Bone marrow (tissue), 2 donors: Measurements from ENCODE around the gene PTPRR.
"Not testable (repeated sequence)": the region's sequence is repeated elsewhere in the genome, so short reads cannot be mapped to it uniquely, and the experiment has no call there.

Experiments used
- DNase-seq, 2 donors: peaks; one replicate each; lab custom pipeline; 2025; lab: John Stamatoyannopoulos, UW

The PTPRR gene

GRCh38 chr12:70747445-70748260 lies 172.9 kb downstream of the PTPRR start:
- DNase-seq, result no peak

- no peak for DNase-seq
Observed at GRCh38 chr12:70745048-70745447, 175.5 kb downstream of the PTPRR start.

- DNase-seq, result no peak
Observed at GRCh38 chr12:70744178-70744577, 176.4 kb downstream of the PTPRR start.

- DNase-seq, result no peak
Observed at GRCh38 chr12:70741256-70741655, 179.3 kb downstream of the PTPRR start.

GRCh38 chr12:70739756-70740155 lies 180.8 kb downstream of the PTPRR start:
- no peak for DNase-seq

- DNase-seq, result no peak
Observed at GRCh38 chr12:70736351-70737133, 184.0 kb downstream of the PTPRR start.

- not testable (repeated sequence) for DNase-seq
Observed at GRCh38 chr12:70735197-70735596, 185.3 kb downstream of the PTPRR start.

- DNase-seq, result no peak
Observed at GRCh38 chr12:70733385-70733784, 187.2 kb downstream of the PTPRR start.

GRCh38 chr12:70732287-70732686 lies 188.3 kb downstream of the PTPRR start:
- no peak for DNase-seq

- DNase-seq, result no peak
Observed at GRCh38 chr12:70730675-70731180, 189.8 kb downstream of the PTPRR start.

GRCh38 chr12:70724444-70724843 lies 196.1 kb downstream of the PTPRR start:
- no peak for DNase-seq

- DNase-seq, result no peak
Observed at GRCh38 chr12:70722584-70723343, 197.8 kb downstream of the PTPRR start.

GRCh38 chr12:70721656-70722357 lies 198.7 kb downstream of the PTPRR start:
- DNase-seq, result no peak

- DNase-seq, result no peak
Observed at GRCh38 chr12:70721216-70721615, 199.3 kb downstream of the PTPRR start.

GRCh38 chr12:70719672-70720420 lies 200.7 kb downstream of the PTPRR start:
- no peak for DNase-seq

GRCh38 chr12:70719071-70719470 lies 201.5 kb downstream of the PTPRR start:
- DNase-seq, result no peak

GRCh38 chr12:70711831-70712230 lies 208.7 kb downstream of the PTPRR start:
- DNase-seq, result no peak

GRCh38 chr12:70709022-70709421 lies 211.5 kb downstream of the PTPRR start:
- DNase-seq, result no peak

GRCh38 chr12:70706611-70707010 lies 213.9 kb downstream of the PTPRR start:
- no peak for DNase-seq

GRCh38 chr12:70698345-70698744 lies 222.2 kb downstream of the PTPRR start:
- DNase-seq, result no peak
